NK-92 (cell line): ENCODE measurements around the gene TRIO.
"Not testable (repeated sequence)": the region's sequence is repeated elsewhere in the genome, so short reads cannot be mapped to it uniquely, and the experiment has no call there.

ENCODE experiments used
- DNase-seq: peaks from one replicate; lab custom pipeline; 2025; ENCODE audit not compliant: unreplicated experiment; lab: John Stamatoyannopoulos, UW

TRIO gene

DNA sequence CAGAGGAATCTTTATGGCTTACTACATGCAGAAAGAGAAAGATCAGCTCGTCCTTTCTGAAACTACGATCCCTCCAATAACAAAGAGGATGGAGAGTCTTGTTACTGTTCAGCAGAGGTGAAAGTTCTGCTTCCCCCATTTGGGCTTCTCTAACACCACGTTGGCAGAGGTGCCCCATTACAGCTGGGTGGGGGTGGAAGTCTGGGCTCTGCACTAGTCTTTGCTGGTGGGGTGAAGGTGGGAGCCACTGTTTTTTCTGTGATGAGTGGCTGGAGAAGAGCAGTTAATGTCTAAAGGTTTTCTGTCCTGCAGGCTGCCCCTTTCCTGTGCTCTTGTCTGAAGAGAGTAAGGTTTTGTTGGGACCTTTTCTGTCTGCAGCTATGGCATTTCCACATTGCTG lies 373.8 kb downstream of the TRIO start:
- no peak for DNase-seq

DNA sequence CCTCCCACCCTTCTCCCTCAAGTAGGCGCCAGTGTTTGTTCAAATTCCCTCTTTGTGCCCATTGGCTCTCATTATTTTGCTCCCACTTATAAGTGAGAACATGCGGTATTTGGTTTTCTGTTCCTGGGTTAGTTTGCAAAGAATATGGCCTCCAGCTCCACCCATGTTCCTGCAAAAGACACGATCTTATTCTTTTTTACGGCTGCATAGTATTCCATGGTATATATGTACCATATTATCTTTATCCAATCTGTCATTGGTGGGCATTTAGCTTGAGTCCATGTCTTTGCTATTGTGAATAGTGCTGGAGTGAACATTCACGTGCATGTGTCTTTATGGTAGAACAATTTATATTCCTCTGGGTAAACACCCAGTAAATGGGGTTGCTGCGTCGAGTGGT lies 375.5 kb downstream of the TRIO start:
- DNase-seq: no peak

DNA sequence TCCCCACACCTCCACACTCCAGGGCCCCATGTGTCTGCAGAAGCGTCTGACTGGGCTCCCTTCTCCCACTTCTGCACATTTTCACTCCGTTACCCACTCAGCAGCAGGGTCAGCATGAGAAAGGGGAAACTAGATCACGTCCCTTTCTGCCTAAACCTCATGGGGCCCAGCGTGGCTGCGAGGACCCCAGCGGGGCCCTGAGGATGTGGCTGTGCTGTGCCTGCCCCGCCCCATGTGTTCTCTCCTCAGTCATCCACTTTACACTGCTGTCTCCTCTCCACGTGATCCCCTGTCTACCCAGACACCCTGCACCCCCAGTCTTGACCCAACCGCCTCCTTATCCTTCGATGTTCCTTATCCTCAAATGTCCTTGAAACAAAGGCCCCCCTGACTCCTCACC lies 378.6 kb downstream of the TRIO start:
- DNase-seq: no peak

DNA sequence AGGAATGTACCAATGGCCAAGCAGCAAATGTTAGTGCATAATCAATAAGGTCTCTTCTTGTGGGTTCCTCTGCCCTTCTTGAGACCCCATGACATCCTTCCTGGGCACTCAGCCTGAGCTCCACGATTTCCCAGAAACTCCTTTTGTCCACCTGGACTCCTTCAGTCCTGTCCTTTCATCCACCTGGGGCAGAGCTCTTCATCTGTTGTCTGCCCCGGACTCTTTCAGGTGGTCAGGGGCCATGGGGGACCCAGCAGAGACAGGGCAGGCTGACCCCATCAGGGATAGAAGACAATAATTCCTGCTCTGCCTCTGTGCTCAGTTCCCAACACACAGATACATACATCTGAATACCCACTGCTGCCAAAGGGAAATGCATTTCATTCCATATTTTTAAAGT lies 379.6 kb downstream of the TRIO start:
- no peak for DNase-seq

DNA sequence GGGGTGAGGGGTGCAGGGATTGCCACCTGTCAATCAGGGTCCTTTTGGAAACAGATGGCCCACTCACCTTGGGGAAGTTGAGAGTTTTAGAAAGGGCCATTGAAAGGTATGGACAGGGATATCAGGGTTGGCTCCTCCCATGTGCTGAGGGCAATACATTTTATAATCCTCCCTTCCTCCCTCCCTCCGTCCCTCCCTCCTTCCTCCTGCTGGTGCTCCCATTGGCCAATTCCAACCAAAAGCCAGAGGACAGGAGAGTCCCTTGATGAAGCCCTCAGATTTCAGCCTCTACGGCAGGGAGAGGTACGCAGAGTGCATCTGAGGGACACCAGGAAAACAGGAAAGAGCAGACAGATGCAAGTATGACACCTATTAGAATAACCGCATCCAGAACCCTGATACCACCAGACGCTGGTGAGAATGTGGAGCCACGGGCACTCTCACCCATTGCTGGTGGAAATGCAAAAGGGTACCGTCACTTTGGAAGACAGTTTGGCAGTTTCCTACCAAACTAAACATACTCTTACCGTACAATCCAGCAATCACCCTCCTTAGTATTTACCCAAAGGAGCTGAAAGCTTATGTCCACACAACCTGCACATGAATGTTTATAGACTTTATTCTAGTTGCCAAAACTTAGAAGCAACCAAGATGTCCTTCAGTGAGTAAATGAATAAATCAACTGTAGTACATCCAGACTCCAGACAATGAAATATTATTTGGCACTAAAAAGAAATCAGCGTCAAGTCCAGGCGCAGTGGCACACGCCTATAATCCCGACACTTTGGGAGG lies 380.3 kb downstream of the TRIO start:
- no peak for DNase-seq

DNA sequence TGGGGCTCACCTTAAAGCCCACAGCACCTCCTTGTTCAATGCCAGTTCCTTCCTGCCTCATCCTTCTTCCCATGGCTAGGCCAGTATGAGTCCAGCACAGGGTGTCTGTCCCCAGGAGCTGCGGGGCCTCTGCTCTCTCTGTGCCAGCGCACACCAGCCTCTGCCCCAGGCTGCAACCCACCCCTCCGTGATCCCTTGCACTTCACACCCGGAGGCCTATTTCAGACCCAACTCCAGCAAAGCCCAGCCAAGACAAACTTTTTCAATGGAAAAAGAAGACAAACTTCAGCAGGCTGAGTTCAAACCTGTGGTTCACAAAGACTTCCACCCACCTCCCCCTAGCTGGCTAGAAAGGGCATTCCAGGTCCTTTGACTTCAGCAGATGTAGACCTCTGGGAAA lies 382.3 kb downstream of the TRIO start:
- DNase-seq: no peak

DNA sequence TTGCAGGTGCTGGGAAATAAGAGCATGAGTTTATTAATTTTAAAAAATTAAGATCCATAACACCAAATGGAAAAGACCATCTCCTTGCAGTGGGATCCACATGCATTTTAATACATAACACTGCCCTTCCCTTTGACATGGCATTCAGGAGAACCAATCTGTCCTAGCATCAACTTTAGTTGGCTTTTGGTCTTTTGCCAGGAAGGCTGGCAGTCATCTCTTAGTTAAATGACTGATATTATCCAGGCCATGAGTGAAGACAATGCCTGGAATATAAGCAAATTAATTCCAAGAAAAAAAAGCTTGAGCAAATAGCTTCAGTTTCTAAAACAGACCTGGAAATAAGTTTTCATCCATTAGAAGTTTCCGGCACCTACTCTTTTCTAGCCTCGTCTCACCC lies 383.4 kb downstream of the TRIO start:
- DNase-seq: no peak

DNA sequence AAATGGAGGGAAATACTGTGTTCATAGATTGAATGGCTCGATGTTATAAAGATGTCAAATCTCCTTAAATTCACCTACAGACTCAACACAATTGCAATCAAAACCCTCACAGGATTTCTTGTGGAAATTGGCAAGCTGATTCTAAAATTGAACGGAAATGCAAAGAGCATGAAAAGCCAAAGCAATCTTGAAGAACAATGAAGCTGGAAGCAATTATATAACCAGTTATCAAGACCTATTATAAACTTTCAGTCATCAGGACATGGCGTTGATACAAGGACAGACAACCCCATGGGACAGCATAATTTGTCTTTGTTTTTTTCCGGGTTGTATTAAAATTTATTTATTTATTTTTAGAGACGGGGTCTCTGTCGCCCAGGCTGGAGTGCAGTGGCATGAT lies 385.0 kb downstream of the TRIO start:
- DNase-seq: no peak

DNA sequence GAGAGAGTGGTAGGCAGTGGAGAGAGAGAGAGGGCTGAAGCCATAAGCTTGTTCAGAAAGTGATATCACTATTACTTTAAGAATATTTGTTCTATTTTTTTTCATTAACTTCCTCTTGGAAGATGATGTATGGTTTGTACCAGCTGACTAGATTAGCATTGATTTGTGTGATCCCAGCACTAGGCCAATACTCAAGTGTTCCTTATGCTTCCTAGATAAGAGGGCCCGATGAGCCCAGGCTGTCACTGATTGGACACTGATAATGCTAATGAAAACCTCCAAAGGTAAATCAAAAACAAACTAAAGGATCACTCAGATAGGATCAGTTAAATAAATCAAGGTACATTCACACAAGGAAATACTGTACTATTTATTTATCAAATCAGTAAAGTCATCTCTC lies 385.8 kb downstream of the TRIO start:
- DNase-seq: no peak

DNA sequence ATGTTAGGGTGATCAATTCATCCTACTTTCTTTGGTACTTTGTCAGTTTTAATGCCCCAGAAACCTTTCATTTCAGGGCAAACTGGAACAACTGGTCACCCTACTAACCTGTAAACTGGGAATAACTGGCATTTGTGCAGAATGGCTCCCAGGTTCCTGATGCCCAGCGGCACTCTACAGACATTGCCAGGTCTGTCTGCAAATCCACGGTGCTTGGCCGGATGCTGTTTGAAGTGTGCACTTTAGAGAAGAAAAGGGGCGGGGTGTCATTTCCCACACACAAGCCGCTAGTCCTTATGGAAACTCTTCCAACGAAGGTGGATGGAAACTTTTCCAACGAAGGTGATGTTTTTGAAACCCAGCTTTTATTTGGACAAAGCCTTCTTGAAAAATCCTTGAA lies 388.5 kb downstream of the TRIO start:
- DNase-seq: no peak

DNA sequence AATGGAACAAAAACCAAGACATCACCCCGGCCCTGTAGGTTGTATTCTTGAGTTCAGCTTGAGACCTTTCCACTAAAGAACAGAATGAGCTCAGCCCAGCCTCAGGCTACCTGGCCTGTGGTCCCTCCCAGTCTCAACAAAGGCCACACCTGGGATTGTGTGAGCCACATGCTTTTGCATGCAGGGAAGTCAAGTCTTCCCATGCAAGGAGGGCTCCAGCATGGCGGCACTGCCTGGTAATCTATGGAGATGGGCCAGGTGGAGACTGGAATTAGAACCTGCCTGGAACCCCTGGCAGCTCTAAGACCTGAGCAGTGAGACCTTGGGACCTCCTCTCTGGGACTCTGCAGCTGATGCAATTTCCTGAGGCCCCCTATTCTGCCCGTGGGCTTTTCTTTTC lies 389.0 kb downstream of the TRIO start:
- no peak for DNase-seq

DNA sequence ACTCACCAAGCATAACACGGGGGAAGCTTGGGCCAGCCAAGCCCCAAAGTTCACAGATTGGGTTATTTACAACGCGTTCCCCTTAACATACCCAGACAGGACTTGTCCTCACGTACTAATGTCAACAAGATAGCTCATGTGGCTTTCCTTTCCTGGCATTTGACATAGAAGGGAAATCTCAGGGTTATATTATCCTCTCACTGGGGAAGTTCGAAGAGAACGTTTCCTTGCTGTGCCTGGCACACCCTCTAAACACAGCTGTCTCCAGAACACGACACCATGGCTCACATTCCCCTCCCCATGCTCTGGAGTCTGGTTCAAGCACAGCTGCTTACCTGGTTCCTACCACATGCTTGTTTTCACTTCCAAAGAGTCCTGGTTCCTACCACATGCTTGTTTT lies 391.6 kb downstream of the TRIO start:
- DNase-seq: no peak

DNA sequence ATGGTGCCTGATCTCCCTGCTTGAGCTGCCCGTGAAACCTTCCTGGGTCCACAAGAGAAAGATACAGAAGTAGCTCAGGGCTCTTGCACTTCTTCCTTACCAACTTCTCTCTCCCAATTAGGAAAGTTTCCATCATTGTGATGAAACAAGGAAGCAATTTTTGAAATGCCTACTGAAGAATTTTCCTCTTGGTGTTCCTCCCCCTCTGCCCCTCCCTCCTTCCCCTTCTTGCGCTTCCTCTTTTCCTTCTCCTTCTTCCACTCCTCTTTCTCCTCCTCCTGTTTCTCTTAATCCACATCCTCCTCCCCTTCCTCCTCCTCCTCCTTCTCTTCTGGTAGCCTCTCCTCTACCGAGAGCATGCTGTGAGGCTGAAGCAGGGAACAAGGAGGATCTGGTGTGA lies 402.2 kb downstream of the TRIO start:
- DNase-seq: no peak

DNA sequence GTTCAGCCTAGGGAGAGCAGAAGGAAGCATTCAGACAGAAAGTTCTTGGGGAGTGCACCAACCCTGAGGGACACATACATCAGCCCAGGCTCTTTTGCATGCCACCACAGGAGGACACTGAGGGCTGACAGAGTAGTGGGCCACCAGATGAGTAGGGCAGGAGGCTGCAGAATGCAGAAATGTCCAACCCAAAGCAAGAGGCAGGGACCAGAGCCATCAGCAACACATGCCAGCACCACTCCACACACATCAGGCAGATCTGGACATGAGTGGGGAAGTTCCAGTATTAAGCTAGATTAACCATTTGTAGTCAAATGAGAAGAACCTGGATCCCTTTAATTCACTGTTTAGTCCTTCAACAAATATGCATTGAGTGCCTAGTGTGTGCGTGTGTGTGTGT lies 402.7 kb downstream of the TRIO start:
- no peak for DNase-seq

DNA sequence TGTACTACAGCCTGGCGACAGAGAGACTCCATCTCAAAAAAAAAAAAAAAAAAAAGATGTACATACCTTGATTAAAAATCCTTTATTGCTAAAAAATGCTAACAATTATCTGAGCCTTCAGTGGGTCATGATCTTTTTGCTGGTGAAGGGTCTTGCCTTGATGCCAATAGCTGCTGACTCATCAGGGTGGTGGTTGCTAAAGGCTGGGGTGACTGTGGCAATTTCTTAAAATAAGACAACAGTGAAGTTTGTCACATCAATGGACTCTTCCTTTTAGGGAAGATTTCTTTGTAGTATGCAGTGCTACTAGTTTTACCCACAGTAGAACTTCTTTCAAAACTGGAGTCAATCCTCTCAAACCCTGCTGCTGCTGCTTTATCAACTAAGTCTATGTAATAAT lies 404.5 kb downstream of the TRIO start:
- no peak for DNase-seq

DNA sequence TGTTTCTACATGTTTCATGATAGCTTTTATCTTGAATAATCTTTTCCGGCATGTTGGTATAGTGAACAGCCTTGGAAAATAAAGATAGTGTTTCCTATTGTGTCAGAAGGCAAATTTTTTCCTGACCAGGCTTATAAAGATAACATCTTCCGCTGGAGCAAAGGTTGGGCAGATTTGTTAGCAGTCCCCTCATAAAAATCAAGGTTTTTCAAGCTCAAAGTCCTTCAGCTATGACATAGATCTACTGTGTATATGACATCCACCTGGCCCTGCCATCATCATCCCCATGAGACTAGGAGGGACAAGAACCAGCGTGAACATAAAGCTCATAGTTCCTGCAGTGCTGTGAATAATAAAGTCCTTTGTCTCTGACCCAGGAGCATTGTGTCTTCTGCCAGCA lies 408.1 kb downstream of the TRIO start:
- DNase-seq: no peak

DNA sequence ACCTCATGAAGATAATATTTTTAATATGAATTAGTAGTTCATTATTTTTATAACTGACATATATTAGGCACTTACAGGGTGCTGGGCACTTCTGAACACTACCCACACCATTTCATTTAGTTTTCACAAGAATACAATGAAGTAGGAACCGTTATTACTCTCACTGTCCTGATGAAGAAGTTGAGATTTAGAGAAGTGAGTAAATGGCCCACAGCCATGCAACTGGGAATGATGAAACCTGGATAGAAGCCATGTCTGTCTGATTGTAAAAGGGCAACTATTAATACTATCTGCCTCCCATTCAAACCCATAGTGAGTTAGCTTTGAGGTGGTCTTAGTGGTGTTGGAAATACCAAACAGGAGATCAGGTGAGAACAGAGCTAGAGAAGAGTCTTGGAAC lies 408.9 kb downstream of the TRIO start:
- no peak for DNase-seq

DNA sequence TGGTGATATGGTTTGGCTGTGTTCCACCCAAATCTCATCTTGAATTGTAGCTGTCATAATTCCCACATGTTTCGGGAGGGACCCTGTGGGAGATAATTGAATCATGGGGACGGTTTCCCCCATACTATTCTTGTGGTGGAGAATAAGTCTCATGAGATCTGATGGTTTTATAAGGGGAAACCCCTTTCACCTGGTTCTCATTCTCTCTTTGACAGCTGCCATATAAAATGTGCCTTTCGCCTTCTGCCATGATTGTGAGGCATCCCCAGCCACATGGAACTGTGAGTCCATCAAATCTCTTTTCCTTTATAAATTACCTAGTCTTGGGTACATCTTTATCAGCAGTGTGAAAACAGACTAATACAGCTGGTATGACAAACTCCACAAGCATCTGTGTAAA lies 411.1 kb downstream of the TRIO start:
- DNase-seq: not testable (repeated sequence)

DNA sequence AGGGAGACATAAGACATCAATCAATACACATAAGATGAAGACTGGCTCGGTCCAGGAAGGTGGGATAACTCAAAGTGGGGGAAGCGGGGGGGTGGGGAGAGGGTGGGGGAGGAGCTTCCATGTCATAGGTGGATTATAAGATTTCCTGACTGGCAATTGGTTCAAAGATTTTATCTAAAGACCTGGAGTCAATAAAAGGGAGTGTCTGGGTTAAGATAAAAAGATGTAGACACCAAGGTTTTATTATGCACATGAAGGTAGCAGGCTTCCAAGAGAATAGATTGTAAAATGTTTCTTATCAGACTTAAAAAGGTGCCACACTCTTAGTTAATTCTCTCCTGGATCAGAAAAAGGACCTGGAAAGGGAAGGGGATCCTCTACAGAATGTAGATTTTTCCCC lies 412.9 kb downstream of the TRIO start:
- DNase-seq: no peak

DNA sequence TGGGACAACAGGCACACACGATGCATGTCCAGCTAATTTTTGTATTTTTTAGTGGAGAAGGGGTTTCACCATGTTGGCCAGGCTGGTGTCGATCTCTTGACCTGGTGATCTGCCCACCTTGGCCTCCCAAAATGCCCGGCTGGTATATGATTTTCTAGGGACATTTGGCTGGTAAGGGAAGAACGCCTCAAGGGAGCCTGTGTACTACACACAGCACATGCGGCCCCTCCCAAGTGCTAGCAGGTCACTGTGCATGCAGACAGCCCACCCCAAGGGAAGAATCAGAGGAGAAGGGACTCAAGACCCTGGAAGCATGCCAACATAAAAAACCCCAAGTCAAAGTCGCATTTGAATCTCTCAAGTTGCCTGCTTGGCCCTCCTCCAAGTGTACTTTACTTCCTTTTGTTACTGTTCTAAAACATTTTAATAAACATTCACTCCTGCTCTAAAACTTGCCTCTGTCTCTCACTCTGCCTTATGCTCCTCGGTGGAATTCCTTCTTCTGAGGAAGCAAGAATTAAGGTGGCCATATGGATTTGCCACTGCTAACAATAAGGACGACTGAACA lies 414.1 kb downstream of the TRIO start:
- DNase-seq: no peak

DNA sequence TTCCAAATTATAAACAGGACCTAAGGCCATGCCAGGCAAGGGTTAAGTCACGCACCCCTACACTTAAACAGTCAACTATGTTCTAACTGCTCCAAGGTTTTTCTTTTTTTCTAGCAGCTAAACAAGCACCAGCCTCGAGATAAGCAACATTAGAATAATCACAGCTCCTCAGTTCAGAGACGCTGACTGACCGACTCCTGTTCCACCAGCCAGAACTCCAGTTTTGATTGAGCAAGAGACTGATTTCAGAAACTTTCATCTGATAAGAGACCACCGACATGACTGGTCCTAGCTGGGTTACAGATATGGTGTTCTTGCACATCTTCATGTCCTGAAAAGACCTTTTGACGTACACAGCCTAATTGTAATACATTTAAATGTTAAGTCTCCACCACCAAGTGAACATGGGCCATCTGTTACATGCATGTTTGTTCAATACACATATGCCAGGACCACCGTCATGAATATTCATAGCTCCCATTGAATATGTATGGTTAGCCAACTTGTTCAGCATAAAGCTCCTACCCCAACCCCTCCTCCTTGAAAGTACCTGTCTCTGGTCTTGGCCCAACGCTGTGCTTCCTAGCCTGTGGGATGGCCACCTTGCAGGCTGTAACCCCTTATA lies 414.8 kb downstream of the TRIO start:
- no peak for DNase-seq
